ENCODE measurements around the gene PCGF1. TPM values are rescaled to one million over a fixed set of nuclear protein-coding genes. Genes with fewer than 3 reads are reported as not detected.
"Not testable (repeated sequence)": the region's sequence is repeated elsewhere in the genome, so short reads cannot be mapped to it uniquely, and the experiment has no call there.

PCGF1 gene
- total and polyA plus RNA-seq, 8 donors: 1.9 to 49.6 (median 14.7) TPM

GRCh38 chr2:74464406-74464805 lies 43.1 kb downstream of the PCGF1 start:
- TF ChIP-seq EP300 (IDR thresholded peaks at IDR 0.05) (no peak), POLR2AphosphoS5 (IDR thresholded peaks at IDR 0.05) (no peak), POLR2A (IDR thresholded peaks at IDR 0.05) (no peak)
- TF ChIP-seq, protein P1, sequence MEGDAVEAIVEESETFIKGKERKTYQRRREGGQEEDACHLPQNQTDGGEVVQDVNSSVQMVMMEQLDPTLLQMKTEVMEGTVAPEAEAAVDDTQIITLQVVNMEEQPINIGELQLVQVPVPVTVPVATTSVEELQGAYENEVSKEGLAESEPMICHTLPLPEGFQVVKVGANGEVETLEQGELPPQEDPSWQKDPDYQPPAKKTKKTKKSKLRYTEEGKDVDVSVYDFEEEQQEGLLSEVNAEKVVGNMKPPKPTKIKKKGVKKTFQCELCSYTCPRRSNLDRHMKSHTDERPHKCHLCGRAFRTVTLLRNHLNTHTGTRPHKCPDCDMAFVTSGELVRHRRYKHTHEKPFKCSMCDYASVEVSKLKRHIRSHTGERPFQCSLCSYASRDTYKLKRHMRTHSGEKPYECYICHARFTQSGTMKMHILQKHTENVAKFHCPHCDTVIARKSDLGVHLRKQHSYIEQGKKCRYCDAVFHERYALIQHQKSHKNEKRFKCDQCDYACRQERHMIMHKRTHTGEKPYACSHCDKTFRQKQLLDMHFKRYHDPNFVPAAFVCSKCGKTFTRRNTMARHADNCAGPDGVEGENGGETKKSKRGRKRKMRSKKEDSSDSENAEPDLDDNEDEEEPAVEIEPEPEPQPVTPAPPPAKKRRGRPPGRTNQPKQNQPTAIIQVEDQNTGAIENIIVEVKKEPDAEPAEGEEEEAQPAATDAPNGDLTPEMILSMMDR (IDR thresholded peaks at IDR 0.05): no peak
- Histone ChIP-seq H3K27ac (peak overlapping the region; percentile 89 to 94 (median 92)), H3K4me1 (peaks cover 11 to 43% (median 31%) of the 10 kb centered on the region in 4 donors), H3K27me3 (no peaks in the 10 kb centered on the region), H3K4me3 (peak overlapping the region; percentile 88 to 96 (median 89)), H3K36me3 (peaks cover 5 to 25% (median 25%) of the 10 kb centered on the region in 4 donors), H3K9me3 (no peaks in the 10 kb centered on the region)
- intact Hi-C loops (cut with DNase I; ENCODE audit: low total_unique reads): no loop called here
- WGBS, 5 donors: 0 to 8% (median 4%) methylated on average over 8 to 13 of the region's 13 CpGs
- no peak for DNase-seq

GRCh38 chr2:74462786-74463105 lies 44.7 kb downstream of the PCGF1 start:
- H3K4me3 ChIP-seq: no peak overlapping the region

DNA sequence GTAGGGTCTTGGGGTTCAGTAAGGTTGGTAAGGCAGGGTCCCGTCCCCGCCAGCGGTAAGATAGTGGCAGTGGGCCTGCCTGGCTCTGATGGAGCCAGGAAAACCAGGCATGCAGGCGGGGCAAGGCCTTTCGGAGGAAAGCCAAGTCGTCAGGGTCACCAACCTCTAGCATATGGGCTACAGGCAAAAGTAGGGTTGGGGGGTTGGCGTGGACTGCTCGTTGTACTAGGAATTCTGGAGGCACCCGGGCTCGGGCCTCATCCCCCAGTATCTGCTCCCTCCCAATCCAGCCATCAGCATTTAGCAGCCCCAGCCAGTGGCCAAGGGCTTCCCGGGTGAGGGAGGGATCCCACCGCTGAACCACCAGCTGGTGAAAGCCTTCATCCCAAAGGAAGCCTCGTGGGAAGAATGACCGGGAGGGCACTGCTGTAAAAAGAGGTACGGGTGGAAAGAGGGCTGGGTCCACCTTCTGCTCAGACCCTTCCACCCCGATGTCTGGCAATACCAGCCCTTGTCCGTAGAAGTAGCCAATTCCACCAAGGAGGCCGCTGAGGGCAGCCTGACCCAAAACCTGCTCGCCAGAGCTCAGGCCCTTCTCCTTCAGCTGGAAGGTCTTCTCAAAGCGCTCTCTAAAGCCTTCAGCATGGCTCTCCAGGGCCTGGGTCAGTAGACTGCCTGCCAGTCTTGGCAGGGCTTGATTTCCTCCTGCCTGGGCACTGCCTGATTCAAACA lies 45.3 kb downstream of the PCGF1 start:
- intact Hi-C loops (cut with DNase I; ENCODE audit: low total_unique reads): no loop called here
- 87 to 92% (median 88%) methylated on average over 11 to 20 of the region's 20 CpGs for WGBS, 5 donors
- TF ChIP-seq POLR2AphosphoS5 (IDR thresholded peaks at IDR 0.05) (no peak), EP300 (IDR thresholded peaks at IDR 0.05) (no peak), POLR2A (IDR thresholded peaks at IDR 0.05) (no peak)
- TF ChIP-seq, protein P1 (IDR thresholded peaks at IDR 0.05): no peak
- Histone ChIP-seq H3K4me1 (peaks cover 20 to 57% (median 43%) of the 10 kb centered on the region in 4 donors), H3K4me3 (no peak overlapping the region), H3K36me3 (peaks cover 5 to 25% (median 25%) of the 10 kb centered on the region in 4 donors), H3K27me3 (no peaks in the 10 kb centered on the region), H3K27ac (peak overlapping the region in 2 of 5 donors; percentile 32 to 43), H3K9me3 (no peaks in the 10 kb centered on the region)
- DNase-seq: no peak

More at GRCh38 chr2:74462786-74463105, 44.7 kb downstream of the PCGF1 start:
- peaks cover 5 to 25% (median 25%) of the 10 kb centered on the region in 4 donors for H3K36me3 ChIP-seq
- WGBS, 5 donors: 66 to 83% (median 69%) methylated on average over 4 of the region's 4 CpGs
- H3K9me3 ChIP-seq: no peaks in the 10 kb centered on the region
- no peaks in the 10 kb centered on the region for H3K27me3 ChIP-seq
- peak overlapping the region in 4 of 5 donors; percentile 32 to 43 (median 38) for H3K27ac ChIP-seq
- intact Hi-C loops (cut with DNase I; ENCODE audit: low total_unique reads): no loop called here
- TF ChIP-seq POLR2AphosphoS5 (IDR thresholded peaks at IDR 0.05): no peak
- TF ChIP-seq EP300 (IDR thresholded peaks at IDR 0.05): no peak
- TF ChIP-seq, protein P1 (IDR thresholded peaks at IDR 0.05): no peak
- no peak for TF ChIP-seq POLR2A (IDR thresholded peaks at IDR 0.05)
- peaks cover 19 to 52% (median 40%) of the 10 kb centered on the region in 4 donors for H3K4me1 ChIP-seq
- no peak for DNase-seq

- Histone ChIP-seq H3K4me3 (no peak overlapping the region), H3K4me1 (peaks cover 28 to 62% (median 51%) of the 10 kb centered on the region in 4 donors), H3K9me3 (no peaks in the 10 kb centered on the region), H3K36me3 (peaks cover 5 to 25% (median 25%) of the 10 kb centered on the region in 4 donors), H3K27ac (no peak overlapping the region), H3K27me3 (no peaks in the 10 kb centered on the region)
- no peak for DNase-seq
- 86 to 92% (median 89%) methylated on average over 14 to 27 of the region's 27 CpGs for WGBS, 5 donors
- TF ChIP-seq POLR2AphosphoS5 (IDR thresholded peaks at IDR 0.05) (peak in 1 of 3 donors; percentile 4), EP300 (IDR thresholded peaks at IDR 0.05) (no peak)
- intact Hi-C loops (cut with DNase I; ENCODE audit: low total_unique reads): no loop called here
These were observed 46.1 kb downstream of the PCGF1 start for GRCh38 chr2:74461187-74462053.

GRCh38 chr2:74460187-74460586 lies 47.3 kb downstream of the PCGF1 start:
- H3K4me1 ChIP-seq: peaks cover 41 to 65% (median 55%) of the 10 kb centered on the region in 4 donors
- not testable (repeated sequence) for H3K9me3 ChIP-seq
- 54 to 72% (median 63%) methylated on average over 4 to 10 of the region's 10 CpGs for WGBS, 5 donors

More at GRCh38 chr2:74460187-74460586, 47.3 kb downstream of the PCGF1 start:
- H3K4me3 ChIP-seq; H3K27ac ChIP-seq; H3K27me3 ChIP-seq; intact Hi-C loops (cut with DNase I; ENCODE audit: low total_unique reads); DNase-seq: not testable (repeated sequence)
- H3K36me3 ChIP-seq: peaks cover 5 to 25% (median 25%) of the 10 kb centered on the region in 4 donors
